Astrocyte of the spinal cord (primary cell): ENCODE results near the gene HOXB4.
A peak's percentile ranks its signal among the peaks of the same experiment; 100 is the strongest.

ENCODE experiments used
- DNase-seq: peaks from one replicate; pipeline ENCODE4 v3.0.0; 2011; ENCODE audit warnings: low read depth, low spot score
- H3K4me3 ChIP-seq: 2 replicates; pipeline ENCODE4 v1.5.1; 2011; ENCODE audit warnings: low read depth, mild to moderate bottlenecking, low read length, moderate library complexity
- CTCF ChIP-seq: IDR thresholded peaks from 2 replicates; pipeline ENCODE4 v1.5.1; 2012; ENCODE audit warnings: low read depth, mild to moderate bottlenecking, low read length, inconsistent platforms
- in situ Hi-C: cut with HindIII; loops from 2 replicates; pipeline ENCODE4 v1.10.0; 2017; ENCODE audit warnings: low sequenced_read_pairs

Gene HOXB4

GRCh38 chr17:48571024-48571818 lies 6.9 kb downstream of the HOXB4 start:
- no peak for TF ChIP-seq CTCF
- DNase-seq = no peak
- H3K4me3 ChIP-seq = peak overlapping the region; percentile 77
- in situ Hi-C loops = no loop called here

- H3K4me3 ChIP-seq = peak overlapping the region; percentile 77
- in situ Hi-C loops = no loop called here
- DNase-seq = no peak
- TF ChIP-seq CTCF = no peak
Measured at GRCh38 chr17:48570325-48571023, 7.7 kb downstream of the HOXB4 start.

DNA sequence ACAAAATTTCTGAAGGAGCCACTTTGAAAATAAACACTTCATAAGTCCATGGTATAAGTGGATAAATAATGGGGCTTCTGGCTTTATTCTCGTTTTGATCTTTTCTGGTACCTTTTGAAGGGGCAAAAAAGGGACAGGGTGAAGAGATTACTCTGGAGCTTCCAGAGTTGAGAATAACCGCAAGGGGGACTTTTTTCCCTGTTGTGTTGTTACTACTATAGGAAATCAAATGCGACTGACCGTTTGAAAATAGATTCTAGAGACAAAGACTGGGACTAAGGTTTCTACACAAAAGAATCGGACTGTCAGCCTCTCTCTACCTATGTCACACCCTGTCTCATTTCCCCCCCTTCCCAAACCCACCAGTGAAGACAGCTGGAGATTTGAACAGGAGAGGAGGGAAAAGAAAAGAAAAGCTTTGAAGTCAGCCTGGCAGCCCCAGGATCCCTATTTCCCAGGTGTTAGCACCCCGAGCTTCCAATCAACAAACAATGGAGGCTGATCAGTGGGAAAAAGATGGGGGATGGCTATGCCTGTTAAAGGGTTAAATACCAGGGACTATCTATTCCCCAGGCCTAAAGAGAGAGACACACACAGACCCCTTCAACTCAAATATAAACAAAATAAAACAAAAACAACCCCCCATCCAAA lies 8.4 kb downstream of the HOXB4 start:
- peak overlapping the region; percentile 77 for H3K4me3 ChIP-seq
- no peak for TF ChIP-seq CTCF
- no peak for DNase-seq
- in situ Hi-C loops = no loop called here

- TF ChIP-seq CTCF = no peak
- in situ Hi-C loops = no loop called here
Measured at GRCh38 chr17:48569240-48569582, 8.9 kb downstream of the HOXB4 start.

GRCh38 chr17:48568499-48569239 lies 9.5 kb downstream of the HOXB4 start:
- no peak for DNase-seq
- in situ Hi-C loops = no loop called here
- no peak for TF ChIP-seq CTCF
- peak overlapping the region; percentile 77 for H3K4me3 ChIP-seq

More at GRCh38 chr17:48569240-48569582, 8.9 kb downstream of the HOXB4 start:
- no peak for DNase-seq
- H3K4me3 ChIP-seq = peak overlapping the region; percentile 77
